ENCODE data around the gene GBF1. TPM values are rescaled to one million over a fixed set of nuclear protein-coding genes. Genes with fewer than 3 reads are reported as not detected.
"Not testable (repeated sequence)": the region's sequence is repeated elsewhere in the genome, so short reads cannot be mapped to it uniquely, and the experiment has no call there.

The GBF1 gene
- total RNA-seq, 2 donors from 2014 or later, result 53.1 to 59.1 TPM

DNA sequence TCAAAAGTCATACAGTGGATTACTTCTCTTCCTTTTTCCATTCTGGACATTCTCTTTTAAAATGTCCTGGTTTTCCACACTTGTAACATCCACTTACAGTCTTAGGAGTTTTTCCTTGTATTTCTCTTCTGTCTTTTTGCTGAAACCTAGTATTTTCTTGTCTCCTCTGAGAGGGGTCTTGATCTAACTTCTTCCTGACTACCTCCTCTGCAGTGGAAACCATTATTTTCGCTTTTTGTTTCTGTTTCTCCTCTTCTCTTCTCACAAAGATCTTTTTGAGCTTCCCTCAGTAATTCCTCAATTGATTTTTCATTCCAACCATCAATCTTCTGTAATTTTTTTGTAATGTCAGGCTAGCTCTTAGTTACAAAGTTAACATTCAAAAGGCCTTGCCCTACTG, 42.9 kb upstream of the GBF1 start:
- DNase-seq (ENCODE audit: low spot score), result no peak
- H3K27me3 ChIP-seq (replicated peaks; ENCODE audit: insufficient read depth), result no peaks in the 10 kb centered on the region
- H3K4me1 ChIP-seq (replicated peaks), result no peaks in the 10 kb centered on the region
- H3K4me3 ChIP-seq, result no peak overlapping the region
- intact Hi-C loops (cut with DNase I), result no loop called here
- no peak for TF ChIP-seq POLR2AphosphoS5 (IDR thresholded peaks at IDR 0.05)
- TF ChIP-seq, protein P1, sequence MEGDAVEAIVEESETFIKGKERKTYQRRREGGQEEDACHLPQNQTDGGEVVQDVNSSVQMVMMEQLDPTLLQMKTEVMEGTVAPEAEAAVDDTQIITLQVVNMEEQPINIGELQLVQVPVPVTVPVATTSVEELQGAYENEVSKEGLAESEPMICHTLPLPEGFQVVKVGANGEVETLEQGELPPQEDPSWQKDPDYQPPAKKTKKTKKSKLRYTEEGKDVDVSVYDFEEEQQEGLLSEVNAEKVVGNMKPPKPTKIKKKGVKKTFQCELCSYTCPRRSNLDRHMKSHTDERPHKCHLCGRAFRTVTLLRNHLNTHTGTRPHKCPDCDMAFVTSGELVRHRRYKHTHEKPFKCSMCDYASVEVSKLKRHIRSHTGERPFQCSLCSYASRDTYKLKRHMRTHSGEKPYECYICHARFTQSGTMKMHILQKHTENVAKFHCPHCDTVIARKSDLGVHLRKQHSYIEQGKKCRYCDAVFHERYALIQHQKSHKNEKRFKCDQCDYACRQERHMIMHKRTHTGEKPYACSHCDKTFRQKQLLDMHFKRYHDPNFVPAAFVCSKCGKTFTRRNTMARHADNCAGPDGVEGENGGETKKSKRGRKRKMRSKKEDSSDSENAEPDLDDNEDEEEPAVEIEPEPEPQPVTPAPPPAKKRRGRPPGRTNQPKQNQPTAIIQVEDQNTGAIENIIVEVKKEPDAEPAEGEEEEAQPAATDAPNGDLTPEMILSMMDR (IDR thresholded peaks at IDR 0.05), result no peak
- 62% methylated on average over 1 of the region's 1 CpG for WGBS
- H3K27ac ChIP-seq, result no peak overlapping the region
- H3K36me3 ChIP-seq, result no peaks in the 10 kb centered on the region
- no peaks in the 10 kb centered on the region for H3K9me3 ChIP-seq

GRCh38 chr10:102208311-102209035, 36.9 kb upstream of the GBF1 start:
- TF ChIP-seq POLR2AphosphoS5 (IDR thresholded peaks at IDR 0.05) (no peak), POLR2A (IDR thresholded peaks at IDR 0.05) (no peak)
- TF ChIP-seq, protein P1 (IDR thresholded peaks at IDR 0.05), result no peak
- intact Hi-C loops (cut with DNase I), result no loop called here
- H3K36me3 ChIP-seq, result no peaks in the 10 kb centered on the region

GRCh38 chr10:102211615-102212299, 33.6 kb upstream of the GBF1 start:
- intact Hi-C loops (cut with DNase I), result no loop called here
- no peaks in the 10 kb centered on the region for H3K4me1 ChIP-seq (replicated peaks)
- no peak overlapping the region for H3K27ac ChIP-seq
- H3K27me3 ChIP-seq (replicated peaks; ENCODE audit: insufficient read depth), result no peaks in the 10 kb centered on the region
- H3K9me3 ChIP-seq, result no peaks in the 10 kb centered on the region
- DNase-seq (ENCODE audit: low spot score), result no peak
- no peaks in the 10 kb centered on the region for H3K36me3 ChIP-seq
- no peak overlapping the region for H3K4me3 ChIP-seq
- TF ChIP-seq POLR2AphosphoS5 (IDR thresholded peaks at IDR 0.05) (no peak), POLR2A (IDR thresholded peaks at IDR 0.05) (no peak)
- TF ChIP-seq, protein P1 (IDR thresholded peaks at IDR 0.05), result no peak
- 90% methylated on average over 3 of the region's 3 CpGs for WGBS

More at GRCh38 chr10:102208311-102209035, 36.9 kb upstream of the GBF1 start:
- Histone ChIP-seq H3K4me1 (replicated peaks) (no peaks in the 10 kb centered on the region), H3K27me3 (replicated peaks; ENCODE audit: insufficient read depth) (no peaks in the 10 kb centered on the region), H3K4me3 (no peak overlapping the region), H3K27ac (no peak overlapping the region), H3K9me3 (no peaks in the 10 kb centered on the region)
- WGBS, result 21% methylated on average over 5 of the region's 5 CpGs
- no peak for DNase-seq (ENCODE audit: low spot score)

GRCh38 chr10:102213599-102213998, 31.7 kb upstream of the GBF1 start:
- H3K4me1 ChIP-seq (replicated peaks); H3K9me3 ChIP-seq; H3K4me3 ChIP-seq; H3K36me3 ChIP-seq; intact Hi-C loops (cut with DNase I); H3K27me3 ChIP-seq (replicated peaks; ENCODE audit: insufficient read depth); DNase-seq (ENCODE audit: low spot score); H3K27ac ChIP-seq: not testable (repeated sequence)
- WGBS, result 80% methylated on average over 4 of the region's 4 CpGs

- 85% methylated on average over 5 of the region's 5 CpGs for WGBS
- H3K27me3 ChIP-seq (replicated peaks; ENCODE audit: insufficient read depth), result no peaks in the 10 kb centered on the region
- no peaks in the 10 kb centered on the region for H3K9me3 ChIP-seq
- no peak for DNase-seq (ENCODE audit: low spot score)
- H3K36me3 ChIP-seq, result no peaks in the 10 kb centered on the region
- H3K4me1 ChIP-seq (replicated peaks), result no peaks in the 10 kb centered on the region
- intact Hi-C loops (cut with DNase I), result no loop called here
- H3K27ac ChIP-seq, result no peak overlapping the region
- TF ChIP-seq POLR2A (IDR thresholded peaks at IDR 0.05) (no peak), POLR2AphosphoS5 (IDR thresholded peaks at IDR 0.05) (no peak)
- TF ChIP-seq, protein P1 (IDR thresholded peaks at IDR 0.05), result no peak
- H3K4me3 ChIP-seq, result no peak overlapping the region
These were observed 26.0 kb upstream of the GBF1 start for GRCh38 chr10:102219370-102219769.
